GM12891 (cell line): ENCODE data around the gene NOD2.

Experiments
- DNase-seq: peaks from one replicate; pipeline ENCODE4 v3.0.0; 2011; ENCODE audit warnings: low spot score; ENCODE audit not compliant: insufficient read length
- FAIRE-seq: peaks from 2 replicates; lab custom pipeline; 2011; peaks lifted over from hg19 to GRCh38; lab: Jason Lieb, UNC
- PAX5 ChIP-seq: IDR thresholded peaks from 2 replicates; pipeline ENCODE4 v1.6.1; 2011; ENCODE audit warnings: low read length, moderate library complexity, mild to moderate bottlenecking; ENCODE audit not compliant: insufficient read depth, severe bottlenecking
- POLR2A ChIP-seq: IDR thresholded peaks from 2 replicates; pipeline ENCODE4 v1.6.1; 2011; ENCODE audit warnings: low read depth, low read length, control low read depth
- POLR2AphosphoS5 ChIP-seq: IDR thresholded peaks from 2 replicates; pipeline ENCODE4 v1.6.1; 2011; ENCODE audit warnings: low read depth, low read length, control low read depth
- POU2F2 ChIP-seq: IDR thresholded peaks from 2 replicates; pipeline ENCODE4 v1.6.1; 2011; ENCODE audit warnings: low read depth, mild to moderate bottlenecking, control low read depth, low read length, moderate library complexity
- SPI1 ChIP-seq: IDR thresholded peaks from 2 replicates; pipeline ENCODE4 v1.6.1; 2011; ENCODE audit warnings: low read depth, low read length, control low read depth
- TAF1 ChIP-seq: IDR thresholded peaks from 2 replicates; pipeline ENCODE4 v1.6.1; 2011; ENCODE audit warnings: low read depth, low read length, control low read depth

The NOD2 gene

GRCh38 chr16:50699326-50700159 lies 6.1 kb downstream of the NOD2 start:
- DNase-seq (no peak), FAIRE-seq (peak; percentile 48)
- TF ChIP-seq POLR2AphosphoS5 (no peak), POLR2A (no peak), TAF1 (no peak), SPI1 (no peak), PAX5 (no peak), POU2F2 (no peak)

- no peak for FAIRE-seq
- DNase-seq: no peak
- no peak for TF ChIP-seq PAX5
- no peak for TF ChIP-seq SPI1
- TF ChIP-seq POU2F2: no peak
- TF ChIP-seq POLR2AphosphoS5: no peak
- TF ChIP-seq POLR2A: no peak
- TF ChIP-seq TAF1: no peak
Measured at GRCh38 chr16:50702725-50703124, 9.3 kb downstream of the NOD2 start.

- FAIRE-seq (no peak), DNase-seq (no peak)
- TF ChIP-seq PAX5 (no peak), TAF1 (no peak), POLR2A (no peak)
Measured at GRCh38 chr16:50704245-50704644, 10.8 kb downstream of the NOD2 start.

GRCh38 chr16:50705436-50706110 lies 12.2 kb downstream of the NOD2 start:
- DNase-seq (no peak), FAIRE-seq (no peak)

GRCh38 chr16:50706250-50706649 lies 12.8 kb downstream of the NOD2 start:
- DNase-seq (no peak), FAIRE-seq (no peak)
- TF ChIP-seq POLR2A (no peak), PAX5 (no peak), POLR2AphosphoS5 (no peak), POU2F2 (no peak), TAF1 (no peak), SPI1 (no peak)

More at GRCh38 chr16:50705436-50706110, 12.2 kb downstream of the NOD2 start:
- TF ChIP-seq PAX5: no peak
- no peak for TF ChIP-seq SPI1
- no peak for TF ChIP-seq TAF1
- TF ChIP-seq POLR2AphosphoS5: no peak
- no peak for TF ChIP-seq POU2F2

GRCh38 chr16:50708373-50709060 lies 15.1 kb downstream of the NOD2 start:
- DNase-seq (no peak), FAIRE-seq (no peak)
- TF ChIP-seq POU2F2 (no peak), PAX5 (no peak), POLR2AphosphoS5 (no peak), TAF1 (no peak), POLR2A (no peak), SPI1 (no peak)

- no peak for DNase-seq
- TF ChIP-seq POLR2AphosphoS5 (no peak), PAX5 (no peak), POU2F2 (no peak), TAF1 (no peak), POLR2A (no peak), SPI1 (peak; percentile 96)
- FAIRE-seq: peak; percentile 80
Measured at GRCh38 chr16:50709061-50709684, 15.8 kb downstream of the NOD2 start.

GRCh38 chr16:50709980-50710379 lies 16.6 kb downstream of the NOD2 start:
- FAIRE-seq: peak; percentile 57
- no peak for DNase-seq
- TF ChIP-seq PAX5: no peak
- no peak for TF ChIP-seq POLR2AphosphoS5
- TF ChIP-seq POLR2A: no peak
- TF ChIP-seq SPI1: no peak
- TF ChIP-seq TAF1: no peak
- no peak for TF ChIP-seq POU2F2
